ENCODE measurements around the gene MT1B. TPM values are rescaled to one million over a fixed set of nuclear protein-coding genes. Genes with fewer than 3 reads are reported as not detected.
A peak's percentile ranks its signal among the peaks of the same experiment; 100 is the strongest.

MT1B gene
- total RNA-seq, 1 donor = not detected

DNA sequence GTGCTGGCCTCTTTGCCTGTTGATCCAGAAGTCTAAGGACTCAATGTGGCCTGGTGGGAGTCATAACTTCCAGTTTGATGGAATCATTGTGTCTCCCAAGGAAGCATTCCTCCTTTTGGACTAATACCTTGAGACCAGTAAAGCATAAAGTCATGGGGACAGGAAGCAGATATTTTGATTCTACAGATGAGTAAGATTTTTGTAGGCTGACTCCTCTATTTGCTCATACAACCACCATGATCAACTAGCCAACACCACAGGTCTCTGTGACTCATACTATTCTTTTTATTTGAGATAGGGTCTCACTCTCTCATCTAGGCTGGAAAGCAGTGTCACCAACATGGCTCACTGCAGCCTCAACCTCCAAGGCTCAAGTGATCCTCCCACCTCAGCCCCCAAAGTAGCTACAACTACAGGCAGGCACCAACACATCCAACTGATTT, 37.1 kb upstream of the MT1B start:
- H3K4me3 ChIP-seq (ENCODE audit: insufficient read depth, low read length) = no peak overlapping the region
- peak; percentile 89 for DNase-seq (ENCODE audit: insufficient read length, low spot score, missing footprints)
- no peaks in the 10 kb centered on the region for H3K79me2 ChIP-seq (ENCODE audit: insufficient read depth, low read length)
- TF ChIP-seq, protein P1, sequence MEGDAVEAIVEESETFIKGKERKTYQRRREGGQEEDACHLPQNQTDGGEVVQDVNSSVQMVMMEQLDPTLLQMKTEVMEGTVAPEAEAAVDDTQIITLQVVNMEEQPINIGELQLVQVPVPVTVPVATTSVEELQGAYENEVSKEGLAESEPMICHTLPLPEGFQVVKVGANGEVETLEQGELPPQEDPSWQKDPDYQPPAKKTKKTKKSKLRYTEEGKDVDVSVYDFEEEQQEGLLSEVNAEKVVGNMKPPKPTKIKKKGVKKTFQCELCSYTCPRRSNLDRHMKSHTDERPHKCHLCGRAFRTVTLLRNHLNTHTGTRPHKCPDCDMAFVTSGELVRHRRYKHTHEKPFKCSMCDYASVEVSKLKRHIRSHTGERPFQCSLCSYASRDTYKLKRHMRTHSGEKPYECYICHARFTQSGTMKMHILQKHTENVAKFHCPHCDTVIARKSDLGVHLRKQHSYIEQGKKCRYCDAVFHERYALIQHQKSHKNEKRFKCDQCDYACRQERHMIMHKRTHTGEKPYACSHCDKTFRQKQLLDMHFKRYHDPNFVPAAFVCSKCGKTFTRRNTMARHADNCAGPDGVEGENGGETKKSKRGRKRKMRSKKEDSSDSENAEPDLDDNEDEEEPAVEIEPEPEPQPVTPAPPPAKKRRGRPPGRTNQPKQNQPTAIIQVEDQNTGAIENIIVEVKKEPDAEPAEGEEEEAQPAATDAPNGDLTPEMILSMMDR (IDR thresholded peaks at IDR 0.05; ENCODE audit: extremely low read depth, low read depth, low read length) = no peak
- peaks cover 57% of the 10 kb centered on the region for H3K4me1 ChIP-seq (ENCODE audit: insufficient read depth, low read length)
- H3K27me3 ChIP-seq (ENCODE audit: insufficient read depth, low read length) = no peaks in the 10 kb centered on the region
- no peaks in the 10 kb centered on the region for H4K20me1 ChIP-seq (ENCODE audit: insufficient read depth, low read length)
- peak overlapping the region; percentile 12 for H3K4me2 ChIP-seq (ENCODE audit: insufficient read depth, low read length)
- no peak overlapping the region for H2AFZ ChIP-seq (ENCODE audit: low read length)
- H3K9me3 ChIP-seq (ENCODE audit: low read depth, low read length) = no peaks in the 10 kb centered on the region
- H3K36me3 ChIP-seq (ENCODE audit: insufficient read depth, low read length) = no peaks in the 10 kb centered on the region
- H3K27ac ChIP-seq (ENCODE audit: low read depth, low read length) = peak overlapping the region; percentile 65

DNA sequence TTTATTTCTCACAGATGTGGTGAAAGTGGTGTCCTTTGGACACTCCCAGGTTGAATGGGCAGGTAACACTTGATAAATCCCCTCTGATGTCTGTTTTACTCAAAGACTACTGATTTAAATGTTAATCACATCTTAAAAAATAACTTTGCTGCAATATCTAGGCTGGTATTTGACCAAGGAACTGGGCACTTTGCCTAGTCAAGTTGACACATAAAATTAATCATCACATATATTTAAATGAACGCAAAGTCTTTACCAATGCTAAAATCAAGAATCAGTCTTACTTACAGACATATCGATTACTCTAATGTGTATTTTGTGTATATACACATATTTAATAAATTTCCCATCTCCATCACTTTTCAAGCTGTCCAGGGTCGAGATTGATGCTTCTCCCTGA, 36.3 kb upstream of the MT1B start:
- Histone ChIP-seq H3K27me3 (ENCODE audit: insufficient read depth, low read length) (no peaks in the 10 kb centered on the region), H2AFZ (ENCODE audit: low read length) (no peak overlapping the region), H3K4me2 (ENCODE audit: insufficient read depth, low read length) (peak overlapping the region; percentile 12), H3K79me2 (ENCODE audit: insufficient read depth, low read length) (no peaks in the 10 kb centered on the region), H4K20me1 (ENCODE audit: insufficient read depth, low read length) (no peaks in the 10 kb centered on the region), H3K4me3 (ENCODE audit: insufficient read depth, low read length) (no peak overlapping the region), H3K36me3 (ENCODE audit: insufficient read depth, low read length) (no peaks in the 10 kb centered on the region), H3K4me1 (ENCODE audit: insufficient read depth, low read length) (peaks cover 51% of the 10 kb centered on the region), H3K9me3 (ENCODE audit: low read depth, low read length) (no peaks in the 10 kb centered on the region), H3K27ac (ENCODE audit: low read depth, low read length) (peak overlapping the region; percentile 65)
- DNase-seq (ENCODE audit: insufficient read length, low spot score, missing footprints) = no peak
- TF ChIP-seq, protein P1 (IDR thresholded peaks at IDR 0.05; ENCODE audit: extremely low read depth, low read depth, low read length) = no peak

DNA sequence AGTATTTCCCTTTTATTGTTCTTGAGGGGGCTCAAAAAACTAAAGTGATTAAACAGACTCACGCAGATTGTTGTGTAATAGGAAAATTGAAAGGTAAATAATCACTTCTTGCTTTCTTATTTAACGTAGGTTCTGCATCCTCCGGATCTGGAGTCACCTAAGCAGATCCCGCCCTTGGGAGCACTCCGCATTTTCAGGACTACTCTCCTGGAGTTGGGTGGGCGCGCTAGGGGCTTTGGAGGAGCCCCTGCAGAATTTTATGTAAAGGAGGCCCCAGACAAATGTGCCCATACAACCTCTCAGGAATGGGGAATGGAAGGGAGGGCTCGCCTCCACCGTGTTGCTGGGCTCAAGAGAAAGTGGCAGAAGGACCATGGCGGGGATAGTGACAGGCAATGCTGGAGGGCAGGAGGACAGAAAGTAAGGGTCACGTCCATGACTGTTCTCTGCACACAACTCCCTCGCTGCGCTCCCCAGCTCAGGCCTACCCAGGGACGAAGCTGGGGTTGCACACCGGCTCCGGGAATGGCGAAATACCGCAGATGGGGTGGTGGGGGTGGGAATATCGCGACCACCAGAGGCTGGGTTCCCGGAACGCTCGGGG, 35.0 kb upstream of the MT1B start:
- H4K20me1 ChIP-seq (ENCODE audit: insufficient read depth, low read length) = no peaks in the 10 kb centered on the region
- peak overlapping the region; percentile 69 for H3K4me3 ChIP-seq (ENCODE audit: insufficient read depth, low read length)
- TF ChIP-seq, protein P1 (IDR thresholded peaks at IDR 0.05; ENCODE audit: extremely low read depth, low read depth, low read length) = no peak
- no peak for DNase-seq (ENCODE audit: insufficient read length, low spot score, missing footprints)
- no peaks in the 10 kb centered on the region for H3K79me2 ChIP-seq (ENCODE audit: insufficient read depth, low read length)
- no peaks in the 10 kb centered on the region for H3K9me3 ChIP-seq (ENCODE audit: low read depth, low read length)
- H3K4me2 ChIP-seq (ENCODE audit: insufficient read depth, low read length) = peak overlapping the region; percentile 89
- no peaks in the 10 kb centered on the region for H3K36me3 ChIP-seq (ENCODE audit: insufficient read depth, low read length)
- peak overlapping the region; percentile 17 for H3K27ac ChIP-seq (ENCODE audit: low read depth, low read length)
- peaks cover 38% of the 10 kb centered on the region for H3K4me1 ChIP-seq (ENCODE audit: insufficient read depth, low read length)
- H3K27me3 ChIP-seq (ENCODE audit: insufficient read depth, low read length) = no peaks in the 10 kb centered on the region
- H2AFZ ChIP-seq (ENCODE audit: low read length) = peak overlapping the region; percentile 96

DNA sequence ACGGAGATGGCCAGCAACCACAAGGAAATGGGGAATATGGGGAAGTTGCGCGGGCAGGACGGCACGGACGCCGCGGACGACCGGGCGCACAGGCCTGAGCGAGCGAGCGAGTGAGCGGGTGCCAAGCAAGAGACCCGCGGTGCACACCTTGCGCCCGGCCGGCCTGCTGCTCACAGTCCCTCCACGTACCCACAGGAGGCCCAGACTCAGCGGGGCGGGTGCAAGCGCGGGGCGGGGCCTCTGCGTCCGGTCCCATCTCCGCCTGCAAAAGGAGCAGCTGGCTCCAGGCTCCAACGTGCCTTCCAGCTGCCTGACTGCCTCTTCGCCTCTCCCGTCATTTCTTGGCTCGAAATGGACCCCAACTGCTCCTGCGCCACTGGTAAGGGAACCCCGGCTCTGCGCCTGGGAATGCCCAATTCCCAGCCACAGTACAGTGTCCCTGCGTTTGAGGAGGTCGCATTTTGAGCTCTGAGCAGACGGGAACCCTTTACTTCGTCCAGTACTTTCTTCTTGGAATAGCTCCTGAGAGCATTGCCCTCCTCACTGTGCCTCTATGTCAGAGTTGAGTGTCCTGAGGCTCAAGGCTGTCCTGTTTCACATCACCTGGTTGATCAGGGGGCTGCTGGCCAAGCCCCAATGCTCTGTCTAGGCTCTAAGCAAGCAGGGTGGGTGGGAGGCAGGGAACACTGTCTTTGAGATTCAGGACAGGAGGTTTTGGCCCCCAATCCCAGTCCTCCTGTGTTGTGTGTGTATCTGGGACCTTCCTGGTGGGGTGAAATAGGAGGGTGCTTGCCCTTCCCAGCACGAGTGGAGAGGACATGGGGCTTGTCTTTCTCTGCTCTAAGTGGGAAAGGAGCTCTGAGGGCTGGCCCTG, 34.2 kb upstream of the MT1B start:
- Histone ChIP-seq H2AFZ (ENCODE audit: low read length) (peak overlapping the region; percentile 96), H3K4me3 (ENCODE audit: insufficient read depth, low read length) (peak overlapping the region; percentile 69), H3K27me3 (ENCODE audit: insufficient read depth, low read length) (no peaks in the 10 kb centered on the region), H3K27ac (ENCODE audit: low read depth, low read length) (peak overlapping the region; percentile 56), H3K4me1 (ENCODE audit: insufficient read depth, low read length) (peaks cover 31% of the 10 kb centered on the region), H3K36me3 (ENCODE audit: insufficient read depth, low read length) (no peaks in the 10 kb centered on the region), H4K20me1 (ENCODE audit: insufficient read depth, low read length) (no peaks in the 10 kb centered on the region), H3K4me2 (ENCODE audit: insufficient read depth, low read length) (peak overlapping the region; percentile 89), H3K79me2 (ENCODE audit: insufficient read depth, low read length) (no peaks in the 10 kb centered on the region), H3K9me3 (ENCODE audit: low read depth, low read length) (no peaks in the 10 kb centered on the region)
- DNase-seq (ENCODE audit: insufficient read length, low spot score, missing footprints) = peak; percentile 88
- TF ChIP-seq, protein P1 (IDR thresholded peaks at IDR 0.05; ENCODE audit: extremely low read depth, low read depth, low read length) = no peak
